ENCODE results near the gene PNCK.
"Not testable (repeated sequence)": the region's sequence is repeated elsewhere in the genome, so short reads cannot be mapped to it uniquely, and the experiment has no call there.

The PNCK gene

GRCh38 chrX:153704021-153704526 lies 30.5 kb upstream of the PNCK start:
- in situ Hi-C loops (cut with HindIII; ENCODE audit: low pct_unique_long_range_greater_than_20kb, low sequenced_read_pairs), result no loop called here
- DNase-seq (ENCODE audit: low read depth in 1 of 2, low spot score in 1 of 2), result no peak
- TF ChIP-seq JUND (IDR thresholded peaks at IDR 0.05; ENCODE audit: low read depth), result no peak

- in situ Hi-C loops (cut with HindIII; ENCODE audit: low pct_unique_long_range_greater_than_20kb, low sequenced_read_pairs), result no loop called here
- no peak for DNase-seq (ENCODE audit: low read depth in 1 of 2, low spot score in 1 of 2)
Observed at GRCh38 chrX:153703036-153703370, 29.4 kb upstream of the PNCK start.

GRCh38 chrX:153702336-153703035 lies 28.9 kb upstream of the PNCK start:
- no peak for DNase-seq (ENCODE audit: low read depth in 1 of 2, low spot score in 1 of 2)
- TF ChIP-seq JUND (IDR thresholded peaks at IDR 0.05; ENCODE audit: low read depth), result no peak
- in situ Hi-C loops (cut with HindIII; ENCODE audit: low pct_unique_long_range_greater_than_20kb, low sequenced_read_pairs), result no loop called here

More at GRCh38 chrX:153703036-153703370, 29.4 kb upstream of the PNCK start:
- TF ChIP-seq JUND (IDR thresholded peaks at IDR 0.05; ENCODE audit: low read depth), result no peak

GRCh38 chrX:153701706-153702105 lies 28.1 kb upstream of the PNCK start:
- no peak for TF ChIP-seq JUND (IDR thresholded peaks at IDR 0.05; ENCODE audit: low read depth)
- in situ Hi-C loops (cut with HindIII; ENCODE audit: low pct_unique_long_range_greater_than_20kb, low sequenced_read_pairs), result no loop called here
- DNase-seq (ENCODE audit: low read depth in 1 of 2, low spot score in 1 of 2), result no peak

- no peak for TF ChIP-seq JUND (IDR thresholded peaks at IDR 0.05; ENCODE audit: low read depth)
- in situ Hi-C loops (cut with HindIII; ENCODE audit: low pct_unique_long_range_greater_than_20kb, low sequenced_read_pairs), result no loop called here
- no peak for DNase-seq (ENCODE audit: low read depth in 1 of 2, low spot score in 1 of 2)
Observed at GRCh38 chrX:153700967-153701366, 27.4 kb upstream of the PNCK start.

GRCh38 chrX:153700376-153700945 lies 26.8 kb upstream of the PNCK start:
- no peak for DNase-seq (ENCODE audit: low read depth in 1 of 2, low spot score in 1 of 2)
- TF ChIP-seq JUND (IDR thresholded peaks at IDR 0.05; ENCODE audit: low read depth), result no peak
- in situ Hi-C loops (cut with HindIII; ENCODE audit: low pct_unique_long_range_greater_than_20kb, low sequenced_read_pairs), result no loop called here

- in situ Hi-C loops (cut with HindIII; ENCODE audit: low pct_unique_long_range_greater_than_20kb, low sequenced_read_pairs); DNase-seq (ENCODE audit: low read depth in 1 of 2, low spot score in 1 of 2): not testable (repeated sequence)
Observed at GRCh38 chrX:153699784-153700371, 26.3 kb upstream of the PNCK start.

- in situ Hi-C loops (cut with HindIII; ENCODE audit: low pct_unique_long_range_greater_than_20kb, low sequenced_read_pairs); DNase-seq (ENCODE audit: low read depth in 1 of 2, low spot score in 1 of 2): not testable (repeated sequence)
Observed at GRCh38 chrX:153699210-153699783, 25.7 kb upstream of the PNCK start.

- in situ Hi-C loops (cut with HindIII; ENCODE audit: low pct_unique_long_range_greater_than_20kb, low sequenced_read_pairs), result no loop called here
- DNase-seq (ENCODE audit: low read depth in 1 of 2, low spot score in 1 of 2), result no peak
- no peak for TF ChIP-seq JUND (IDR thresholded peaks at IDR 0.05; ENCODE audit: low read depth)
Observed at GRCh38 chrX:153697924-153698865, 24.6 kb upstream of the PNCK start.

GRCh38 chrX:153696986-153697722 lies 23.5 kb upstream of the PNCK start:
- in situ Hi-C loops (cut with HindIII; ENCODE audit: low pct_unique_long_range_greater_than_20kb, low sequenced_read_pairs); DNase-seq (ENCODE audit: low read depth in 1 of 2, low spot score in 1 of 2): not testable (repeated sequence)

- DNase-seq (ENCODE audit: low read depth in 1 of 2, low spot score in 1 of 2); in situ Hi-C loops (cut with HindIII; ENCODE audit: low pct_unique_long_range_greater_than_20kb, low sequenced_read_pairs): not testable (repeated sequence)
Observed at GRCh38 chrX:153696538-153696937, 22.9 kb upstream of the PNCK start.

GRCh38 chrX:153696100-153696499 lies 22.5 kb upstream of the PNCK start:
- no peak for DNase-seq (ENCODE audit: low read depth in 1 of 2, low spot score in 1 of 2)
- in situ Hi-C loops (cut with HindIII; ENCODE audit: low pct_unique_long_range_greater_than_20kb, low sequenced_read_pairs), result no loop called here
- no peak for TF ChIP-seq JUND (IDR thresholded peaks at IDR 0.05; ENCODE audit: low read depth)

Measured in T47D (cell line).